Measurements from ENCODE around the gene TMEM30A. TPM values are rescaled to one million over a fixed set of nuclear protein-coding genes. Genes with fewer than 3 reads are reported as not detected.

Gene TMEM30A
- total RNA-seq, 2 experiments from 2014 or later: 18.2 to 32.1 TPM

DNA sequence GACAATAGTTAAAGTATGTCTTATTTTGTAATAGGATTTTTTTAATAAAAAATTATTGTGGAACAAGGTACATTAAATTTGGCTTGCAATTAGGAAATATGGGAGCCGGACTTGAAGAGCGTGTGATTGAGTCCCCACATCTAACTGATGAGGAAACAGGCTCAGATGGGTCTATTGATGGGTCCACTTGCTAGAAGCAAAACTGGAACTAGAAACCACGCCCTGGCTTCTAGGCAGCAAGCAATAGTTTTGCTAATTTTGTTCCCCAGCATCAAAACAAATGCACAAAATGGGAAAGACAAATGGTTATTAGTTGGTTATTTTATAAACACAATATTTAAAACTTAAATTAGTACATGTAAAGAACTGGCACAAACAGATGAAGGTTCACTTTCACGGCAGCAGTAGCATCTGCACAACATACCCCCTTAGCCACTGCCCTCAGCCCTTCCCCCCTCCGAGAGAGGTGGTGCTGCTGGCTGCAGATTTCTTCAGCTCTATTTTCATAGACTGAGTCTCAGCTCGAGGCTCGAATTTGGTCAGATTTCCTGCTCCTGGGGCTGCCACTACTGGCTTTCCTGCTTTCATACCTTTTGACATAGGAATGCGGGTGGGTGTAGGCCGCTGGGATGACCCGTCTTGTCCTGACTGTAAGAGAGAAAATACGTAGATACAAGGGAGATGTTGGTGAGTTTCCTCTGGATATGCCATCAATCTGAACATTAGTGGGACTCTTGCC lies 23.8 kb upstream of the TMEM30A start:
- POLR2A ChIA-PET: interaction anchor here (0.6 kb wide), 1 partner anchor 333 kb away, joined by 3 read pairs; no protein-coding TSS in a partner anchor
- BruUV-seq (replicated peaks): no TSS peak

DNA sequence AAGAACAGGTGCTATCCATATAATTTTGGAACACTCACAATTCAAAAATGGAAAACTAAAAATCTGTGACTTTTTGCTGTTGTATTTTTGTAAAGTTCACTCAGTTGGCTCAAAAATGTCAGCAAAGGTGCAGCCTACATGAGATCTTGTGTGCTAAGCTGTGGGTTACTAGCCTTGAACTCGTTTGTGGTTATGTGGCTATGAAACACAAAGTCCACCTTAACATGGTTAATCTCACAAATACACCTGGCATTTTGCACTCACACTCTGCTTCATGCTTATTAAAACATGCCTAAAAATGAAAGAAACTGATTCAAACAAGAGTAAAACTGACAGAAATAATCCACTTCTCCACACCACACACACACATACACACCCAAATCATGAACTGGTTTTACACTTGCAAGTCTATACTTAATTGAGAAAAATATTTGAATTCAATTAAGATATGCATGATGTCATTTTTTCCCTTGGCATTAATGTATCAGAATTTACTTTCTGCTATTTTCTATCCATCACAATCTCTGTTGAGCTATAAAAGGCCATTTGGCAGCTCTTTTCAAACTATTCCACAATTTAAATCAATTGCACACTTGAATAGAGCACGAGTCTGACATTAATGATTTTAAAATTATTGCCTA lies 22.9 kb upstream of the TMEM30A start:
- ChIA-PET CTCF (ENCODE audit: unreplicated experiment) (no interaction called here), POLR2A (no interaction called here)
- H4K20me1 ChIP-seq (ENCODE audit: insufficient read depth, low read length): no peaks in the 10 kb centered on the region
- H3K27ac ChIP-seq (ENCODE audit: low read depth, low read length, poor library complexity, severe bottlenecking): no peak overlapping the region
- TF ChIP-seq EZH2phosphoT487 (IDR thresholded peaks at IDR 0.05; ENCODE audit: borderline replicate concordance, low read depth, low read length): no peak
- TF ChIP-seq, protein P1, sequence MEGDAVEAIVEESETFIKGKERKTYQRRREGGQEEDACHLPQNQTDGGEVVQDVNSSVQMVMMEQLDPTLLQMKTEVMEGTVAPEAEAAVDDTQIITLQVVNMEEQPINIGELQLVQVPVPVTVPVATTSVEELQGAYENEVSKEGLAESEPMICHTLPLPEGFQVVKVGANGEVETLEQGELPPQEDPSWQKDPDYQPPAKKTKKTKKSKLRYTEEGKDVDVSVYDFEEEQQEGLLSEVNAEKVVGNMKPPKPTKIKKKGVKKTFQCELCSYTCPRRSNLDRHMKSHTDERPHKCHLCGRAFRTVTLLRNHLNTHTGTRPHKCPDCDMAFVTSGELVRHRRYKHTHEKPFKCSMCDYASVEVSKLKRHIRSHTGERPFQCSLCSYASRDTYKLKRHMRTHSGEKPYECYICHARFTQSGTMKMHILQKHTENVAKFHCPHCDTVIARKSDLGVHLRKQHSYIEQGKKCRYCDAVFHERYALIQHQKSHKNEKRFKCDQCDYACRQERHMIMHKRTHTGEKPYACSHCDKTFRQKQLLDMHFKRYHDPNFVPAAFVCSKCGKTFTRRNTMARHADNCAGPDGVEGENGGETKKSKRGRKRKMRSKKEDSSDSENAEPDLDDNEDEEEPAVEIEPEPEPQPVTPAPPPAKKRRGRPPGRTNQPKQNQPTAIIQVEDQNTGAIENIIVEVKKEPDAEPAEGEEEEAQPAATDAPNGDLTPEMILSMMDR (conservative IDR thresholded peaks at IDR 0.05; ENCODE audit: low read length): no peak
- H3K9me3 ChIP-seq (ENCODE audit: low read length): no peaks in the 10 kb centered on the region
- no TSS peak for BruUV-seq (replicated peaks)
- no peak overlapping the region for H3K4me3 ChIP-seq (ENCODE audit: low read depth, low read length, poor library complexity, severe bottlenecking)
- H3K4me1 ChIP-seq (ENCODE audit: insufficient read depth, low read length, poor library complexity, severe bottlenecking): no peaks in the 10 kb centered on the region
- no peak overlapping the region for H2AFZ ChIP-seq (ENCODE audit: low read length)
- H3K9me2 ChIP-seq (ENCODE audit: insufficient read depth, low read length): no peaks in the 10 kb centered on the region
- H3K79me2 ChIP-seq (ENCODE audit: insufficient read depth, low read depth, low read length): no peaks in the 10 kb centered on the region
- no peaks in the 10 kb centered on the region for H3K36me3 ChIP-seq (ENCODE audit: insufficient read depth, low read length)
- H3K4me2 ChIP-seq (ENCODE audit: low read length): no peak overlapping the region
- DNase-seq (ENCODE audit: low spot score): no peak
- intact Hi-C loops (cut with micrococcal nuclease; ENCODE audit: unreplicated experiment): no loop called here

More for the DNA sequence above, 23.8 kb upstream of the TMEM30A start:
- DNase-seq (ENCODE audit: low spot score): no peak
- Histone ChIP-seq H3K4me1 (ENCODE audit: insufficient read depth, low read length, poor library complexity, severe bottlenecking) (no peaks in the 10 kb centered on the region), H3K36me3 (ENCODE audit: insufficient read depth, low read length) (no peaks in the 10 kb centered on the region), H4K20me1 (ENCODE audit: insufficient read depth, low read length) (no peaks in the 10 kb centered on the region), H2AFZ (ENCODE audit: low read length) (no peak overlapping the region), H3K9me3 (ENCODE audit: low read length) (no peaks in the 10 kb centered on the region), H3K27ac (ENCODE audit: low read depth, low read length, poor library complexity, severe bottlenecking) (no peak overlapping the region), H3K9me2 (ENCODE audit: insufficient read depth, low read length) (no peaks in the 10 kb centered on the region), H3K4me3 (ENCODE audit: low read depth, low read length, poor library complexity, severe bottlenecking) (no peak overlapping the region), H3K79me2 (ENCODE audit: insufficient read depth, low read depth, low read length) (no peaks in the 10 kb centered on the region), H3K4me2 (ENCODE audit: low read length) (no peak overlapping the region)
- TF ChIP-seq, protein P1 (conservative IDR thresholded peaks at IDR 0.05; ENCODE audit: low read length): no peak
- no peak for TF ChIP-seq EZH2phosphoT487 (IDR thresholded peaks at IDR 0.05; ENCODE audit: borderline replicate concordance, low read depth, low read length)
- intact Hi-C loops (cut with micrococcal nuclease; ENCODE audit: unreplicated experiment): no loop called here
- CTCF ChIA-PET (ENCODE audit: unreplicated experiment): no interaction called here

DNA sequence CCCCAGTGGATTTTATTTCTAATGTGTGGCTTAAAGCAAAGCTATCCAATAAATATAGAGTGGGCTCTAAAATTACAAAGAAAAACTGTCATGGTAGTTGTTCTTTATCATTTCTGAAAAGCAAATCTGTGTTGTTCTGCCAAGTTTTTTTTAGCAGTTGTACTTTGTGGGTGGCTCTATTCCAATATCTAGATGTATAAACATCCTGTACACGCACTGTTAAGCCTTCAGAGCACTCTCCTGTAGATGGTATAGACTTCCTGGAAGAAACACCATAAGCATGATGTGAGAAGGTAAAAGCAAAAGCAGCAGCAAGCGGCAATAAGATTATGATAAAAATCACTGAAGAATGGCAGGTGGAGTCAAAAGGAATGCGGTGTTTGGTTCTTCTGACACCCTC lies 21.5 kb upstream of the TMEM30A start:
- H3K4me3 ChIP-seq (ENCODE audit: low read depth, low read length, poor library complexity, severe bottlenecking): no peak overlapping the region
- no peaks in the 10 kb centered on the region for H3K9me3 ChIP-seq (ENCODE audit: low read length)
- H3K79me2 ChIP-seq (ENCODE audit: insufficient read depth, low read depth, low read length): no peaks in the 10 kb centered on the region
- H2AFZ ChIP-seq (ENCODE audit: low read length): no peak overlapping the region
- BruUV-seq (replicated peaks): no TSS peak
- DNase-seq (ENCODE audit: low spot score): no peak
- H4K20me1 ChIP-seq (ENCODE audit: insufficient read depth, low read length): no peaks in the 10 kb centered on the region
- no peaks in the 10 kb centered on the region for H3K9me2 ChIP-seq (ENCODE audit: insufficient read depth, low read length)
- ChIA-PET CTCF (ENCODE audit: unreplicated experiment) (no interaction called here), POLR2A (no interaction called here)
- TF ChIP-seq, protein P1 (conservative IDR thresholded peaks at IDR 0.05; ENCODE audit: low read length): no peak
- no peak for TF ChIP-seq EZH2phosphoT487 (IDR thresholded peaks at IDR 0.05; ENCODE audit: borderline replicate concordance, low read depth, low read length)
- no peaks in the 10 kb centered on the region for H3K36me3 ChIP-seq (ENCODE audit: insufficient read depth, low read length)
- H3K4me1 ChIP-seq (ENCODE audit: insufficient read depth, low read length, poor library complexity, severe bottlenecking): no peaks in the 10 kb centered on the region
- intact Hi-C loops (cut with micrococcal nuclease; ENCODE audit: unreplicated experiment): no loop called here
- H3K27ac ChIP-seq (ENCODE audit: low read depth, low read length, poor library complexity, severe bottlenecking): no peak overlapping the region
- H3K4me2 ChIP-seq (ENCODE audit: low read length): no peak overlapping the region

All from OCI-LY7 (cell line).